Adrenal gland (tissue), 12 donors: Measurements from ENCODE around the gene MOB3B. TPM values are rescaled to one million over a fixed set of nuclear protein-coding genes. Genes with fewer than 3 reads are reported as not detected.

ENCODE experiments used
- DNase-seq, 7 donors: peaks; one replicate each; pipeline ENCODE4 v3.0.0-alpha.2; 2019 to 2020
- H3K27ac ChIP-seq, 5 donors: fragments of 200-600 bp; sonication (generic) in 4 of 5; 1 replicate in 3 of 5; 2 replicates in 2 of 5; pipeline versions ENCODE4 v1.5.1 to v1.8.0; 2016 to 2020; ENCODE audit warnings: mild to moderate bottlenecking in 1 of 5
- H3K27me3 ChIP-seq: fragments of 200-600 bp; 2 replicates; pipeline ENCODE4 v1.8.0; 2021
- H3K36me3 ChIP-seq, 2 donors: fragments of 200-600 bp; replicated peaks in 1 of 2; 1 replicate in 1 of 2; 2 replicates in 1 of 2; pipeline versions ENCODE4 v1.5.1 to v1.8.0; 2018 to 2022
- H3K4me1 ChIP-seq, 2 donors: fragments of 200-600 bp; replicated peaks in 1 of 2; 1 replicate in 1 of 2; 2 replicates in 1 of 2; pipeline versions ENCODE4 v1.5.1 to v1.8.0; 2018 to 2021
- H3K4me3 ChIP-seq, 4 donors: fragments of 200-600 bp; sonication (generic) in 3 of 4; one replicate each; pipeline ENCODE4 v1.5.1; 2016 to 2018
- H3K9me3 ChIP-seq, 3 donors: fragments of 200-600 bp; sonication (generic) in 1 of 3; replicated peaks in 1 of 3; 1 replicate in 2 of 3; 2 replicates in 1 of 3; pipeline versions ENCODE4 v1.5.1 to v1.8.0; 2016 to 2021
- POLR2A ChIP-seq, 2 donors: fragments of 450-650 bp; IDR thresholded peaks; one replicate each; pipeline ENCODE4 v1.6.1; 2017; ENCODE audit warnings: antibody characterized with exemption in 2 of 2, mild to moderate bottlenecking in 2 of 2, moderate library complexity in 1 of 2
- WGBS, 4 donors: extraction: QIAGEN DNeasy Blood & Tissue Kit in 2 of 4; methylation state at CpG; one replicate each; pipeline versions ENCODE4 v1.1.5 to v1.1.7; 2013 to 2017; 5-methylcytosine and 5-hydroxymethylcytosine counted together
- intact Hi-C, 2 donors: fragments of 100-400 bp; cut with DNase I; formaldehyde crosslinking; loops; one replicate each; pipeline versions ENCODE4 v1.14.1 to v1.15.0; 2022 to 2023
- polyA plus RNA-seq, 3 donors: library from polyadenylated mRNA; stranded (reverse); fragments of 200-250 nt in 2 of 3; fragments of 350-450 nt in 1 of 3; fragmentation: Illumina TruSeq in 1 of 3; extraction: RNeasy Lipid Tissue Mini Kit (QIAGEN cat#74804) in 1 of 3; gene quantifications; one replicate each; pipeline ENCODE4 v1.2.3, GENCODE V29; 2013 to 2014
- total RNA-seq, 9 donors: library from RNA; depleted of rRNA in 4 of 9; stranded (reverse); fragments of >200 nt in 4 of 9; fragments of 120-200 nt in 1 of 9; fragmentation: NEBNext Ultra II Directional in 1 of 9; extraction: Animal tissue kit (Norgen Biotek cat#: 25700) in 1 of 9; gene quantifications; one replicate each; pipeline versions ENCODE4 v1.1.0 to v1.2.4, GENCODE V29; 2013 to 2023
- TF ChIP-seq, protein P1 (sequence below), 6 experiments: fragments of 450-650 bp in 4 of 6; fragments of 200-600 bp in 2 of 6; sonication (generic) in 1 of 6; IDR thresholded peaks; 1 replicate in 5 of 6; 2 replicates in 1 of 6; pipeline versions ENCODE4 v1.5.1 to v1.8.0; 2016 to 2021; ENCODE audit warnings: antibody characterized with exemption in 6 of 6, mild to moderate bottlenecking in 2 of 6, moderate library complexity in 1 of 6
- donor health status: healthy with polysubstance abuse.
- donor health status: Bipolar disorder and iron deficiency.
- donor health status: DM: yes; HTN: yes; CAD: no.
- donor health status: DM: no; HTN: no; CAD: no.
- donor health status: DM: no; HTN: no; CAD: no.
- donor health status: DM: yes; HTN: yes; CAD: no.

MOB3B gene
- total and polyA plus RNA-seq, 12 donors = 1.3 to 9.0 (median 3.4) TPM

DNA sequence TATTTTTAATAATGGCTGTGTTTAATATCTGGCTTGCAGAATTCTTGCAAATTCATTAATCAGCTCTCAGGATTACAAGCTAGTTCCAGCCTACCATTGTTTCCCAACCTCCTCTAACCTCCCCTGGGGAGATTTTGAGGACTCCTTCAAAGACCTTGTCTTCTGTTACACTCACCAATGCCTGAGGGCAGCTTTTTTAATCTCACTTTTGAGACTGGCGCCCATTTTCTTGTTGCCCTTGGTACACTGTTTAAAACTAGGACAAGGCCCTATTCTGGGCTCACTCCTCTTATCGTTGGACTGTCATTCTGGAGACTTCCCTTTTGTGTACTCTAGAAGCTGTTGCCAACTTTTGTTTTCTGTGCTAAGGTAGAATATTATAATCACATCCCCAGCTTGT is 219.0 kb downstream of the MOB3B start:
- Histone ChIP-seq H3K27me3 (no peaks in the 10 kb centered on the region), H3K4me3 (no peak overlapping the region), H3K27ac (no peak overlapping the region), H3K4me1 (no peaks in the 10 kb centered on the region), H3K9me3 (no peaks in the 10 kb centered on the region), H3K36me3 (no peaks in the 10 kb centered on the region)
- WGBS, 4 donors = 35 to 44% (median 41%) methylated on average over 2 of the region's 2 CpGs
- peak in 1 of 7 donors; percentile 20 for DNase-seq
- TF ChIP-seq POLR2A (IDR thresholded peaks at IDR 0.05) = no peak
- TF ChIP-seq, protein P1, sequence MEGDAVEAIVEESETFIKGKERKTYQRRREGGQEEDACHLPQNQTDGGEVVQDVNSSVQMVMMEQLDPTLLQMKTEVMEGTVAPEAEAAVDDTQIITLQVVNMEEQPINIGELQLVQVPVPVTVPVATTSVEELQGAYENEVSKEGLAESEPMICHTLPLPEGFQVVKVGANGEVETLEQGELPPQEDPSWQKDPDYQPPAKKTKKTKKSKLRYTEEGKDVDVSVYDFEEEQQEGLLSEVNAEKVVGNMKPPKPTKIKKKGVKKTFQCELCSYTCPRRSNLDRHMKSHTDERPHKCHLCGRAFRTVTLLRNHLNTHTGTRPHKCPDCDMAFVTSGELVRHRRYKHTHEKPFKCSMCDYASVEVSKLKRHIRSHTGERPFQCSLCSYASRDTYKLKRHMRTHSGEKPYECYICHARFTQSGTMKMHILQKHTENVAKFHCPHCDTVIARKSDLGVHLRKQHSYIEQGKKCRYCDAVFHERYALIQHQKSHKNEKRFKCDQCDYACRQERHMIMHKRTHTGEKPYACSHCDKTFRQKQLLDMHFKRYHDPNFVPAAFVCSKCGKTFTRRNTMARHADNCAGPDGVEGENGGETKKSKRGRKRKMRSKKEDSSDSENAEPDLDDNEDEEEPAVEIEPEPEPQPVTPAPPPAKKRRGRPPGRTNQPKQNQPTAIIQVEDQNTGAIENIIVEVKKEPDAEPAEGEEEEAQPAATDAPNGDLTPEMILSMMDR (IDR thresholded peaks at IDR 0.05) = no peak
- intact Hi-C loops = no loop called here

DNA sequence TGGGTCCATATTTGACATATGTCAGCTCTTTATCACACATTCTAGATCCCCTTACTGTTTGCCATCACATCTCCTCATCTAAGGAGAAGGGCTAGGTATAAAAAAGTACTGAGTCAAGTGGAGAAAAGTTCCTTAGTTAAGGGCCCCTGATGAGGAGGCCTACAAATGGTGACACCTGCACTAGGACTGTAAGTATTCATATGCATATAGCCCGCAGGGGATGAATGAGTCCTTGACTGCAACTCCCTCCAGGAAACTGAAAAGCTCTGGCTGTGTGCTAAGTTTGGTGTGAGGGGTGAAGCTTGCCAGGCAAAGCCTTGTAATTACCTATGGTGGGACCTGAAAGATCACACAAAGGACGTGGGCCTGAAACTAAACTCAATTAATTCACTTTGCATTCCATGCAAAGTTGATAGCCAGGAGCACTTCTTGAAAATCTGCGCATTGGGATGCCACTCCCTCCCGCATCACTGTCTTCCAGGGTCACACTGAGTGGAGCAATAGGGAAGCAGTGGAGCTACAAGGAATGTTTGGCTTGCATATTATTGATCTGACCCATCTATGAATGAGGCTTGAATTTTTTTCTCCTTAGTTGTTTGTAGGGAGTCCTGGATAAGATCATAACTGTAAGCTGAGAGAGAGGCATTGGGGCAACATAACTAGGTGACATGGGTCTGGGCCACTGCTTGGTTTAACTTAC is 220.8 kb downstream of the MOB3B start:
- H3K36me3 ChIP-seq = no peaks in the 10 kb centered on the region
- TF ChIP-seq, protein P1 (IDR thresholded peaks at IDR 0.05) = no peak
- TF ChIP-seq POLR2A (IDR thresholded peaks at IDR 0.05) = no peak
- H3K4me1 ChIP-seq = no peaks in the 10 kb centered on the region
- WGBS, 4 donors = 86 to 93% (median 91%) methylated on average over 4 of the region's 4 CpGs
- no peak overlapping the region for H3K27ac ChIP-seq
- H3K27me3 ChIP-seq = no peaks in the 10 kb centered on the region
- no peak overlapping the region for H3K4me3 ChIP-seq
- intact Hi-C loops = no loop called here
- no peaks in the 10 kb centered on the region for H3K9me3 ChIP-seq
- no peak for DNase-seq

DNA sequence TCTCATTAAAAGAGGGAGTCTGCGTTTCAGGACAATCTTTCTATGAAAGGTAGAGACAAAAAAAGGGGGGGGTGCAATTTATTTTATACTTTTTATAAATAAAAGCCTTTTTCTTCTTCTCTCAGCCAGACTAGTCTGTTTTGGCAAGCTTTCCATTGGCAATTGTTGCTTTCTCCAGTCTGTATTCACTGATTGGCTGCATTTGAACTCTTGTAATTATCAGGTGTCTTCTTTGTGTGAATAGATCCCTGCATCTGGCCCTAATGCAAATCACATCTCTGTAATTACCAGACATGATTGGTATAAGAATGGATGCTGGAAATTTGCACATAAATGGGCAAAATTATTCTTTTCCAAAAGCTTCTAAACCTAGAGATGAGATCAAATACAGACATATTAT is 225.1 kb downstream of the MOB3B start:
- H3K4me1 ChIP-seq = no peaks in the 10 kb centered on the region
- 77 to 89% (median 85%) methylated on average over 1 of the region's 1 CpG for WGBS, 4 donors
- H3K27ac ChIP-seq = no peak overlapping the region
- H3K27me3 ChIP-seq = no peaks in the 10 kb centered on the region
- TF ChIP-seq POLR2A (IDR thresholded peaks at IDR 0.05) = no peak
- TF ChIP-seq, protein P1 (IDR thresholded peaks at IDR 0.05) = no peak
- intact Hi-C loops = no loop called here
- H3K4me3 ChIP-seq = no peak overlapping the region
- DNase-seq = no peak
- no peaks in the 10 kb centered on the region for H3K9me3 ChIP-seq
- no peaks in the 10 kb centered on the region for H3K36me3 ChIP-seq

DNA sequence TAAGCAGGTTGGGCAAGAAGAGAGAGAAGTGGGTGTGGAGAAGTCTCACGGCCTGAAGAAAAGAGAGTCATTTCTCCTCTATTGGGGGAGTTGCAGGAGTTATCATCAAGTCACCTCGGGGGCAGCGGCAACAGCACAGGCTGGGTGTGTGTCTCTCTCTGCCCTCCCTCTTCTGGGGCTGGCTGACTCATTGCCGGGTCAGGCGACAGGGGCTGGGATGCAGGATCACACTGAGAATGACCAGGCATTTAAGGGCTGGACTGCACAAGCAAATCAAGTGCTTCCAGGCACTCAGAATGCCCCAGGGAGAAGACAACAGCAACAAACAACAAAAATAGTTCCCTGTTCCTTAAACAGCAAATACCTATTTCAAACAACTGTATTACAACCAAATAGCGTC is 226.4 kb downstream of the MOB3B start:
- Histone ChIP-seq H3K4me1 (no peaks in the 10 kb centered on the region), H3K27me3 (no peaks in the 10 kb centered on the region), H3K27ac (no peak overlapping the region), H3K4me3 (no peak overlapping the region), H3K36me3 (no peaks in the 10 kb centered on the region), H3K9me3 (no peaks in the 10 kb centered on the region)
- TF ChIP-seq POLR2A (IDR thresholded peaks at IDR 0.05) = peak in 1 of 2 donors; percentile 19
- TF ChIP-seq, protein P1 (IDR thresholded peaks at IDR 0.05) = no peak
- 37 to 75% (median 49%) methylated on average over 4 to 6 of the region's 6 CpGs for WGBS, 4 donors
- intact Hi-C loops = no loop called here
- peak in 5 of 7 donors; percentile 17 to 66 (median 46) for DNase-seq
